ENCODE results near the gene SAP30BP.

GRCh38 chr17:75685499-75685898 is 18.4 kb downstream of the SAP30BP start:
- TF ChIP-seq FOXP2 (optimal IDR thresholded peaks at IDR 0.05; ENCODE audit: borderline replicate concordance, extremely low read depth, extremely low read length, insufficient read depth) (no peak), POLR2AphosphoS5 (IDR thresholded peaks at IDR 0.05; ENCODE audit: low read depth, low read length) (no peak), TAF1 (IDR thresholded peaks at IDR 0.05; ENCODE audit: borderline replicate concordance, insufficient read depth, low read length) (no peak), REST (IDR thresholded peaks at IDR 0.05; ENCODE audit: insufficient read depth in 1 of 2, low read depth in 2 of 2, low read length in 2 of 2) (no peak), SIN3A (IDR thresholded peaks at IDR 0.05; ENCODE audit: borderline replicate concordance, insufficient read depth, low read length) (no peak)

All from PFSK-1 (cell line).